Left forelimb (tissue), 1 donor: Measurements from ENCODE around the gene INTS3.

Experiments
- DNase-seq: peaks from one replicate; pipeline ENCODE4 v3.0.0-alpha.2; 2018; ENCODE audit warnings: low spot score

The INTS3 gene, protein sequence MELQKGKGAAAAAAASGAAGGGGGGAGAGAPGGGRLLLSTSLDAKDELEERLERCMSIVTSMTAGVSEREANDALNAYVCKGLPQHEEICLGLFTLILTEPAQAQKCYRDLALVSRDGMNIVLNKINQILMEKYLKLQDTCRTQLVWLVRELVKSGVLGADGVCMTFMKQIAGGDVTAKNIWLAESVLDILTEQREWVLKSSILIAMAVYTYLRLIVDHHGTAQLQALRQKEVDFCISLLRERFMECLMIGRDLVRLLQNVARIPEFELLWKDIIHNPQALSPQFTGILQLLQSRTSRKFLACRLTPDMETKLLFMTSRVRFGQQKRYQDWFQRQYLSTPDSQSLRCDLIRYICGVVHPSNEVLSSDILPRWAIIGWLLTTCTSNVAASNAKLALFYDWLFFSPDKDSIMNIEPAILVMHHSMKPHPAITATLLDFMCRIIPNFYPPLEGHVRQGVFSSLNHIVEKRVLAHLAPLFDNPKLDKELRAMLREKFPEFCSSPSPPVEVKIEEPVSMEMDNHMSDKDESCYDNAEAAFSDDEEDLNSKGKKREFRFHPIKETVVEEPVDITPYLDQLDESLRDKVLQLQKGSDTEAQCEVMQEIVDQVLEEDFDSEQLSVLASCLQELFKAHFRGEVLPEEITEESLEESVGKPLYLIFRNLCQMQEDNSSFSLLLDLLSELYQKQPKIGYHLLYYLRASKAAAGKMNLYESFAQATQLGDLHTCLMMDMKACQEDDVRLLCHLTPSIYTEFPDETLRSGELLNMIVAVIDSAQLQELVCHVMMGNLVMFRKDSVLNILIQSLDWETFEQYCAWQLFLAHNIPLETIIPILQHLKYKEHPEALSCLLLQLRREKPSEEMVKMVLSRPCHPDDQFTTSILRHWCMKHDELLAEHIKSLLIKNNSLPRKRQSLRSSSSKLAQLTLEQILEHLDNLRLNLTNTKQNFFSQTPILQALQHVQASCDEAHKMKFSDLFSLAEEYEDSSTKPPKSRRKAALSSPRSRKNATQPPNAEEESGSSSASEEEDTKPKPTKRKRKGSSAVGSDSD

DNA sequence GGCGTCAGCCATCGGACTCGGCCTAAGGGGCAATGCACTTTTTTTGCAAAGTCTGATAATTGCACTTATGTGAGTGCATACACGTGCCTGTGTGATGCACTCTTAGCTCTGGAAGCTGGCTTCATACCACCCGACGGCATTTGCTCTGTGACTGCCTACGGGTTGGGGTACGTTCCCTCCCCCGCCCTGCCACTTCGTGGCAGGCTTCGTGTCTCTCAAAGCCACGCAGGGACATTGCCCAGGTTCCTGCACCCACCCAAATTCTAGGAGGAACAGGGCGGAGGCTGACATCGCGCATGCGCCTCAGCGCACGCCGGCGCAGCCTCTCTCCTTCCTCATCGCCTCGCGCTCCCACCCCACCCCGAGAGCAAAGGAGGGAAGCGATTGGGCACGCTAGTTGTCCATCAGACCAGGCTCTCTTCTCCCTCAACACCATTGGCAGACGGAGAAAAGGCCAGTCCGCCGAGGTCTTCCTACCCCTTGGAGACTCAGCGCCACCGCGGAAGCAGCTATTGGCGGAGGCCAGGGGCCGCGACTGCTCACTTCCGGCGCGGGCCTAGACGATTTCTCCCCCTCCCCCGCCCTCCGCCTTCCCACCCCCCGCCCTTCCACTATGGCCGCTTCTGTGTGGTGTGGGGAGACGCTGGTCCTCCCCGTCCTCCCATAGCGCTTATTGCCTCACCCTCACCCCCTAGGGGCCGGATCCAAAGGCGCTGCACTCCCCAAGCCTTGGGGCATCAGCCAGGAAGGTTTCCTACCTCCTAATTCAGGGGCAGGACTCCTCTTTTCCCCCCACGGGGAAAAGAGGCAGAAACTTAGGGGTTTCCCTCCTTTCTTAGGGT, at the start of gene INTS3:
TSS of gene INTS3 (plus strand) at position 588 of the 842 bp plus-strand sequence. CDS start 585 bp downstream, outside the sequence.
- DNase-seq = peak; percentile 98

DNA sequence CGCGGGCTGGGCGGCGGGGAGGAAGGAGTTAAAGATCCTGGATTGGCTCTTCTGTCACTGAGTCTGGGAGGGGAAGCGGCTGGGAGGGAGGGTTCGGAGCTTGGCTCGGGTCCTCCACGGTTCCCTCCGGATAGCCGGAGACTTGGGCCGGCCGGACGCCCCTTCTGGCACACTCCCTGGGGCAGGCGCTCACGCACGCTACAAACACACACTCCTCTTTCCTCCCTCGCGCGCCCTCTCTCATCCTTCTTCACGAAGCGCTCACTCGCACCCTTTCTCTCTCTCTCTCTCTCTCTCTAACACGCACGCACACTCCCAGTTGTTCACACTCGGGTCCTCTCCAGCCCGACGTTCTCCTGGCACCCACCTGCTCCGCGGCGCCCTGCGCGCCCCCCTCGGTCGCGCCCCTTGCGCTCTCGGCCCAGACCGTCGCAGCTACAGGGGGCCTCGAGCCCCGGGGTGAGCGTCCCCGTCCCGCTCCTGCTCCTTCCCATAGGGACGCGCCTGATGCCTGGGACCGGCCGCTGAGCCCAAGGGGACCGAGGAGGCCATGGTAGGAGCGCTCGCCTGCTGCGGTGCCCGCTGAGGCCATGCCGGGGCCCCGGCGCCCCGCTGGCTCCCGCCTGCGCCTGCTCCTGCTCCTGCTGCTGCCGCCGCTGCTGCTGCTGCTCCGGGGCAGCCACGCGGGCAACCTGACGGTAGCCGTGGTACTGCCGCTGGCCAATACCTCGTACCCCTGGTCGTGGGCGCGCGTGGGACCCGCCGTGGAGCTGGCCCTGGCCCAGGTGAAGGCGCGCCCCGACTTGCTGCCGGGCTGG, 49.1 kb upstream of the INTS3 start, which contains the start of gene NPR1:
TSS of gene NPR1 (plus strand) at position 170 of the 818 bp plus-strand sequence. CDS start at position 591, 421 bp downstream.
- DNase-seq = no peak

DNA sequence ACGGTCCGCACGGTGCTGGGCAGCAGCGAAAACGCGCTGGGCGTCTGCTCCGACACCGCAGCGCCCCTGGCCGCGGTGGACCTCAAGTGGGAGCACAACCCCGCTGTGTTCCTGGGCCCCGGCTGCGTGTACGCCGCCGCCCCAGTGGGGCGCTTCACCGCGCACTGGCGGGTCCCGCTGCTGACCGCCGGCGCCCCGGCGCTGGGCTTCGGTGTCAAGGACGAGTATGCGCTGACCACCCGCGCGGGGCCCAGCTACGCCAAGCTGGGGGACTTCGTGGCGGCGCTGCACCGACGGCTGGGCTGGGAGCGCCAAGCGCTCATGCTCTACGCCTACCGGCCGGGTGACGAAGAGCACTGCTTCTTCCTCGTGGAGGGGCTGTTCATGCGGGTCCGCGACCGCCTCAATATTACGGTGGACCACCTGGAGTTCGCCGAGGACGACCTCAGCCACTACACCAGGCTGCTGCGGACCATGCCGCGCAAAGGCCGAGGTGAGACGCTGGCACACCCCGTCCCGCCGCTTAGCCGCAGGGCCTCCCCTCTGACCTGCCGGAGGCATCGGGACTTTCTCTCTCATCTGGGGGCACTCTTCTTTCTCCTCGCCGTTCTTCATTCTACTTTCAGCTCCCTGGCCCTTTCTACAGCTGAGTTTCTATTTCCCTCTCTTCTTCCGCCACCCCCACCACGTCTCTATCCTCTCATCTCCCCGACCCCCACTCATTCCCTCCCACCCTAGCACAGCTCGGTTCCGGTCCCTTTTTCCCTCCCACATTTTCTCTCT, 48.3 kb upstream of the INTS3 start:
- no peak for DNase-seq

DNA sequence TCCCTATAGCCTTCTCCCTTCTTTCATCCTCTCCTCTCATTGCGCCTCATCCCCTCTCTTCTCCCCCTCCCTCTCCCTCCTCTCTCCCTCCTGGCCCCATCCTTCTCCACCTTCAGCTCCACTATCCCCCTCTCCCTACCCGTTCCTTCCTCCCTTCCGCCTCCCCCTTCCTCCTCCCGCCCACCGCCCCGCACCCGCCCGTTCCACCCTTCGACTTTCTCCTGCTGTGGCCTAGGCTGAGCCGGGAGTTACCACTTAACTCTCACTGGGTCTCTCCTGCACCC, 47.8 kb upstream of the INTS3 start:
- no peak for DNase-seq

DNA sequence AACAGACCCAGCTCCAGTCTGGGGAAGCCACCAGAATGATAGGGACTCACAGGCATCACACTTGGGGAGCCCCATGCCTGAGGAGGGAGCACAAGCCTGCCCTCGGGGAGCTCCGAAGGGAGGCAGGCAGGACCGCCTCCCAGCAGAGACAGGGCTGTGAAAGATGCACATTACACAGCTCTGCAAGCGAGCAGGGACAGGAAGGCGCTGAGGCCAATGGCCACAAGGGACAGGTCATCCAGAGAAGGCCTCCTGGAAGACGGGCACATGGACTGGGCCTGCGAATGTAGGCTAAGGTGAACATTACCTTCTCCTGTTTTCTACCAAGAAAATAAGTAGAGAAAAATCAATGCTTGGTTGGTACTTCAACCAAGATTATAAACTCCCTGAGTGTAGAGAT, 45.1 kb upstream of the INTS3 start:
- no peak for DNase-seq

DNA sequence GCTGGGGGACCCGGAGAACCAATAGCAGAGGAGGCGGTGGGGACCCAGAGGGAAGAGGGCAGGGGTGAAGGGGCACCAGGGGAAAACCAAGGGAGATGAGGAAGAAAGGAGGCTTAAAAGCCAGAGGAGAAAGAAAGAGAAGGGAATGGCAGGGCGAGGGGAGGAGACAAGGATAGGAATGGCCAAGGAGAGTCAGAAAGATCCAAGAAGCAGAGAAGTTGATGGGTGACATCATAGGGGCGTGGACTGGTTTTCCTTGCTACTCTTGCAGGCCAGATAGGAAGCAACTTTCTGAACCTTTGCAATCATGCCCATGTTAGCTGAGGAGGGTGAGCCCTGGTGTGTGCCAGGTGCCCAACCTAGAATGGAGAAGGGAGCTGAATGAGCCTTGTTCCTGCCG, 44.0 kb upstream of the INTS3 start:
- no peak for DNase-seq

DNA sequence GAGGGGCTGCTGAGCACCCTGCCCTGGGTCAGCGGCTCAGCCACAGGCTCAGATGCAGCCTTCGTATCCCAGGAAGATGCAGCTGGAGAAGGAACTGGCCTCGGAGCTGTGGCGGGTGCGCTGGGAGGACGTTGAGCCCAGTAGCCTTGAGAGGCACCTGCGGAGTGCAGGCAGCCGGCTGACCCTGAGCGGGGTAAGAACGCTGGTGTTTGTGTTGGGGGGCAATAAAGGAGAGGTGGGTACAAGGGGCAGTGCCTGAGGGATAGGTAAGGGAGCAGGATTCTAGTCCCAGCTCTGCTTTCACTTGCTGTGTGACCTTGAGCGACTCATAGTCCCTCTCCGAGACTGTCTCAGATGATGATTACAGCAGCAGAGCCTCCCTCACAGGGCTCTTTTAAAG, 43.0 kb upstream of the INTS3 start:
- DNase-seq = no peak

DNA sequence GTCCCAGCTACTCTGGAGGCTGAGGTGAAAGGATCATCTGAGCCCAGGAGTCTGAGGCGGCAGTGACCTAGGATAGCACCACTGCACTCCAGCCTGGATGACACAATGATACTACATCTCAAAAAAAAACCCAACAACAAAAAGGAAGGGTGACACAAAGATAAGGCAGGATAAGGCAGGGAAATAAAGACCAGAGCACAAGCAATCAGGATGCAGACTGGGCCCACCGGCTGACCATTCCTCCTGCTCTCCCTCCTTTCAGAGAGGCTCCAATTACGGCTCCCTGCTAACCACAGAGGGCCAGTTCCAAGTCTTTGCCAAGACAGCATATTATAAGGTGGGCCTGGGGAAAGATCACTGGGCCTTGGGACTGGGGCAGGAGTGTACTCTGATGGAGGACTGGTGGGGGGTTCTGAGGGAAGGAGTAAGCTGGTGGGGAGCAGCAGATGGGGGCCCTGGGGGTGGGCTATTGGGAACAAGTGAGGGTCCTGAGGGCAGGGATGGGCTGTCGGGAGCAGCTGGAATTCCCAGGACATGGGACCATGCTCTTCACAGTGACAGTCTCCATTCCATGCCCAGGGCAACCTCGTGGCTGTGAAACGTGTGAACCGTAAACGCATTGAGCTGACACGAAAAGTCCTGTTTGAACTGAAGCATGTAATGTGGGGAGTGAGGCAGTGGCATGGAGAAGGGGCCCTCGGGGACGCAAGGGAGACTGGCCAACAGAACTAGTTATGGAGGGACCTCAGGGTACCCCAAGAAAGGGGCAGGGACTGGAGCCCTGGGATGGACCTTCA, 42.1 kb upstream of the INTS3 start:
- DNase-seq = no peak

DNA sequence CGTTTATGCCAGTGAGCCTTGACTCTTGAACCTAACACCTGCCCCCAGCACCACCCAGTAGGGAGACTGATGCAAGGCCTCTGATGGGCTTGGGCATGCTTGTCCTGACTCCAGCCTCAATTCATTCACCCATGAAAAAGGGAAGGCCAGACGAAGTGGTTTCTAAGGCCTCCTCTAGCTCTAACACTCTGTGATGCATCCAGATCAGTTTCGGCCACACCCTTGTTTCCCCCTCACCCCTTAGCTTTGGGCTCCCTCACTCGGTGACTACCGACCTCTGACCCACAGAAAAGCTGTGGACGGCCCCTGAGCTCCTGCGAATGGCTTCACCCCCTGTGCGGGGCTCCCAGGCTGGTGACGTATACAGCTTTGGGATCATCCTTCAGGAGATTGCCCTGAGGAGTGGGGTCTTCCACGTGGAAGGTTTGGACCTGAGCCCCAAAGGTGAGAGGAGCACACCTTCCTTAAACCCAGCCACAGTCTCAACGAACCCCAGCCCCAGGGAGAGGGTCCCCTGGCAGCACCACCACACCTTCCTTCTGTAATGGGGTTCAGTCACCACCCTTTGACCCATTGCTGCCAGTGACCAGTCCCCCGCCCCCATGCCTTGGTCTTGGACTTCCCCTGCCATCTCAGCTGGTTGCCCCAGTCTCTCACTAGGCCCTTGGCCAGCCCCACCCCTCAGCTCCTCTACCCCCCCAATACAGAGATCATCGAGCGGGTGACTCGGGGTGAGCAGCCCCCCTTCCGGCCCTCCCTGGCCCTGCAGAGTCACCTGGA, 40.3 kb upstream of the INTS3 start:
- no peak for DNase-seq

DNA sequence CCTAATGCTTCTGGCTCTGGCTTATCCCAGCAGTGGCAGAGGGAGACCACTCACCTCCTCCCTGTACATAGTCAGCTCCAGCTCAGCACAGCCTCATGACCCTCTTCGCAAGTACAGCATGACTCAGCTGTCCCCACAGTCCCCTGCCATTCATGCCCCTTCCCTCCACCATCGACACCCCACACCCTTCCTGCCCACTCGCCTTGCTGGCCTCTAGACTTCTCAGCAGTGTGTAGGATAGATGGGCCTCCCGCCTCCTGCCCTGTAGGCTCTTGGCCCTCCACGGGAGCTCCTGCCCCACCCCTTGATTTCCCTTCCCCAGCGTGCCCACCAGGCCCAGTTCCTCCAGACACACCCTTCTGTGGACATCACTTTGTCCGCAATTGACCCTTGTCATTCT, 39.6 kb upstream of the INTS3 start:
- DNase-seq = no peak

DNA sequence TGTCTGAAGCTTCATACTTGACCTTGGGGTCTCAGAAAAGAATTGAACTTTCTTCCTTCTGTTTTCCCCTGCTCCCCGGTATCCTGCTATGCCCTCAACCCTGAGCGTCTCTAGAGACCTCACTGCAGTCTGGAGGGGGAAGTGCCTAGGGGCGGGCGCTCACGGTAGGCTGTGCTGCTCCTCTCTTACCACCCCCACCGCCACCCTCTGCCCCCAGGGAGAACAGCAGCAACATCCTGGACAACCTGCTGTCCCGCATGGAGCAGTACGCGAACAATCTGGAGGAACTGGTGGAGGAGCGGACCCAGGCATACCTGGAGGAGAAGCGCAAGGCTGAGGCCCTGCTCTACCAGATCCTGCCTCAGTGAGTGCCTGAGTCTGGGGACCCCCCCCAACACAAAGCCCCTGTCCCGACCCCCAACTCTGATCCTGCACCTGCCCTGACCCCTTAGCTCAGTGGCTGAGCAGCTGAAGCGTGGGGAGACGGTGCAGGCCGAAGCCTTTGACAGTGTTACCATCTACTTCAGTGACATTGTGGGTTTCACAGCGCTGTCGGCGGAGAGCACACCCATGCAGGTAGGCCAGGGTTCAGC, 39.0 kb upstream of the INTS3 start:
- DNase-seq = no peak

DNA sequence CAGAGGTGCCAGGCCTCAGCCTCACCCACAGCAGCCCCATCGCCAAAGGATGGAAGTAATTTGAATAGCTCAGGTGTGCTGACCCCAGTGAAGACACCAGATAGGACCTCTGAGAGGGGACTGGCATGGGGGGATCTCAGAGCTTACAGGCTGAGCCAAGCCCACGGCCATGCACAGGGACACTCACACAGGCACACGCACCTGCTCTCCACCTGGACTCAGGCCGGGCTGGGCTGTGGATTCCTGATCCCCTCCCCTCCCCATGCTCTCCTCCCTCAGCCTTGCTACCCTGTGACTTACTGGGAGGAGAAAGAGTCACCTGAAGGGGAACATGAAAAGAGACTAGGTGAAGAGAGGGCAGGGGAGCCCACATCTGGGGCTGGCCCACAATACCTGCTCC, 34.4 kb upstream of the INTS3 start:
- no peak for DNase-seq

DNA sequence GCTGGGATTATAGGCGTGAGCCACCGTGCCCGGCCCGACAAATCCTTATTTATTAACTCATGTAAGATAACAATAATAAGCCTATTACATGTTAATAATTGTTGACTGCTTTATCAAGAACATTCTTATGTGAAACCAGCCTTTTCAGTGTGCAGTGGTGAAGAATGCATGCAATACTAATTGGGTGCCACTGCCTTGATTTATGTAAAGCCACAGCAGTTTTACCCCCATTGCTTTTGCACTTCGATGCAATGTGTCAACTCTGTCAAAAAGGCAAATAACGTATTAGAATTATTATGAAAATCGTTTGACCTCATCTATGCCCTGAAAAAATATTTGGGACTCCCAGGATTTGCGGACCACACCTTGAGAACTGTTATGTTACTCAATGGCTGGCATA, 31.1 kb upstream of the INTS3 start:
- no peak for DNase-seq

DNA sequence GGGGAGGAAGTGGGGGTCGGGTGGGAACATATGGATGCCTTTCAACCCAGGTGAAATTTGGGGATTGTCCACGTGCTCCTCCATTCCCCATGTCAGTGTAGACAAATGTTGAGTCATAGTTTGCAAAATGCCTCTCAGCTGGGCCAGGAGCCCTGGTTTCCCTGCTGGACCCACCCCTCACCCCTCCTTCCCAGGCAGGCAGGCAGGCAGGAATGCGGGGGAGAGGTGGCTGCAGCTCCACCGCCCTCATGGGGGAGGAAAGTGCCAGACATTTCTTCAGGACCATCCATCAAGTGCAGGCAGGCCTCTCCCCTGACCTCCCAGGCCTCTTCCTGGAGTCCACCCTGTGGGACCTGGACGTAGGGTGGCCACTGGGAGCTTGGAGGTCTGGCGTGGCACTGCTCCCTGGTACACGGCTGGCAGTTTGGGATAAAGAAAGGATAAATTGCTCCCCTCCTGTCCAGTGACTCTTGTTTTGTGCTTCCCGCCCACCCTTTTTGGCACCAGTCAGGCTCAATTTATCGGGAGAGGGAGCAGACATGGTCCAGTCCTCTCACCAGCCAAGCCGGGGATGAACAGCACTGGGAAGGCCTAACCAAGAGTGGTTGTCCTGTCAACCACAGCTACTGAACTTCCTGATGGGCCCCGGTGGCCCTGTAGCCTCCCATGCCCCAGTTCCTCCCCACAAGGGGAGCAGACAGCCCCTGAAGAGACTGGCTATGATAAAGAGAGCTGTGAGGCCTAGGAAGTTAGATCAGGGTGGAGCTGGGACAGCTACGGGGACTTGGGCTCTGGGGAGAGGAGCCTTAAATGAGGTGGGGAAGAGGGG, 30.4 kb upstream of the INTS3 start:
- no peak for DNase-seq

DNA sequence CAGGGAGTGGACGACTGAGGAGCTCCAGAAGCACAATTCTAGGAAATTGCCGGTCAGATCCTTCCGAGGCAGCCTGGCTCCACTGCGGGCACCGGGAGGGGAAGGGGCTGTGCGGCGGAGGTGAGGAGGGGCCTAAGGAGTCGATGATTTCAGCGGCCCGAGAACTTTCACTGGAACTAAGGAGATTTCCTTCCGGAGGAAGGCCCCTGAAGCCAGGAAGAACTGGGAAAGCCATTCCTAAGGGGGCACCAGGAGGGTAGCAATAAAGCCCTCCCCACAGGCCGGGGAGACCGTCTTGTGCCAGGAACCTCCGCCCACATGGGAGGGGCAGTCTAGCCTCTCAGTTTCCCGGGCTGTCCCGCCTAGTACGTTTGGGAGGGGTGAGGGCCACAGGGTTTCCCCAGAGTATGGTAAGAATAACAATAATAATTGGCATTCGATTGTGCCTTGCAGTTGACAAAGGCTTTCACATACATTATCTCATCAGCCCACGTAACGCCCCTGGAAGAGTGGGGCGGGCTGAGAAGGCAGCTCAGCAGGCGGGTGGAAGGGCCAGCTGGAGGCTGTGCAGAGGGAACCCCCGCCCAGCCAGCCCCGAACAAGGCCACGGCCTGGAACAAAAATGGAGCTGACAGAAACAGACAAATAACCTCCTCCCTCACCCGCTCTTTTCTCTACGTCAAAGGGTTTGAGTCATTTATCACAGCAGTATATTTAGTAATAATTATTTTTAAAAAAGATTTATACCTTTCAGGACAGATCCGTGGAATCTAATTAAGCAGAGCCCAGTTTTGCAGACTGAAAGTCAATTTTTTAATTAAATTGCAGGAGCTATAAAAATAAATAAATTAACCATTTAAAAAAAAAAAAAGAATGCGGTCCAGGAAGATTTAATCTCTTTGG, 29.6 kb upstream of the INTS3 start:
- no peak for DNase-seq
